HUES64 (cell line): Measurements from ENCODE around the gene MEIS2. TPM values are rescaled to one million over a fixed set of nuclear protein-coding genes. Genes with fewer than 3 reads are reported as not detected.

Experiments used
- H3K27ac ChIP-seq: 2 replicates; pipeline ENCODE4 v1.7.0; 2013; ENCODE audit warnings: low read depth, low read length, inconsistent platforms
- H3K27me3 ChIP-seq: 2 replicates; pipeline ENCODE4 v1.6.1; 2013; ENCODE audit warnings: mild to moderate bottlenecking, low read length; ENCODE audit not compliant: insufficient read depth
- H3K36me3 ChIP-seq: 2 replicates; pipeline ENCODE4 v1.6.1; 2013; ENCODE audit warnings: mild to moderate bottlenecking, low read length; ENCODE audit not compliant: insufficient read depth
- H3K4me1 ChIP-seq: 2 replicates; pipeline ENCODE4 v1.6.1; 2013; ENCODE audit warnings: mild to moderate bottlenecking, low read length, moderate library complexity; ENCODE audit not compliant: insufficient read depth
- H3K4me3 ChIP-seq: 2 replicates; pipeline ENCODE4 v1.5.1; 2013; ENCODE audit warnings: mild to moderate bottlenecking, low read length, moderate library complexity
- H3K9ac ChIP-seq: 2 replicates; pipeline ENCODE4 v1.6.1; 2013; ENCODE audit warnings: mild to moderate bottlenecking, low read depth, low read length
- H3K9me3 ChIP-seq: 2 replicates; pipeline ENCODE4 v1.6.1; 2013; ENCODE audit warnings: low read depth, low read length; ENCODE audit not compliant: insufficient read depth
- WGBS: fragments of 150-250, 120-280 bp; methylation state at CpG from one replicate; pipeline ENCODE4 v1.1.7; 2013; ENCODE audit warnings: missing lambda C conversion rate; 5-methylcytosine and 5-hydroxymethylcytosine counted together
- polyA plus RNA-seq, 2 experiments: library from polyadenylated mRNA; stranded (reverse); fragments of 50-300 nt; gene quantifications; one replicate each; pipeline ENCODE4 v1.2.3, GENCODE V29; 2013

MEIS2 gene
- 15.0 TPM for polyA plus RNA-seq (2013, experiment 1 of 2)
- 20.2 TPM for polyA plus RNA-seq (2013, experiment 2 of 2)

GRCh38 chr15:37100109-37100965 is at the start of gene MEIS2:
MEIS2 (minus strand) TSS chr15:37100549; CDS start chr15:37099466, 1,083 bp downstream.
- peaks cover 23% of the 10 kb centered on the region for H3K4me1 ChIP-seq
- H3K4me3 ChIP-seq, result peak within 1 kb of the TSS; percentile 65
- WGBS, result 2% methylated on average over 48 of the region's 67 CpGs
- H3K9ac ChIP-seq, result peak within 1 kb of the TSS; percentile 71
- no peaks in the 10 kb centered on the region for H3K9me3 ChIP-seq
- H3K27ac ChIP-seq, result peak within 1 kb of the TSS; percentile 71; the same call in 1 of the 2 replicates
- peaks cover 79% of the 10 kb centered on the region for H3K27me3 ChIP-seq
- no peaks in the 10 kb centered on the region for H3K36me3 ChIP-seq

GRCh38 chr15:37149146-37149545 is 48.8 kb upstream of the MEIS2 start:
- no peaks in the 10 kb centered on the region for H3K36me3 ChIP-seq
- H3K4me3 ChIP-seq, result no peak overlapping the region
- H3K27me3 ChIP-seq, result no peaks in the 10 kb centered on the region
- no peak overlapping the region for H3K27ac ChIP-seq
- H3K9ac ChIP-seq, result no peak overlapping the region
- no peaks in the 10 kb centered on the region for H3K9me3 ChIP-seq
- peaks cover 14% of the 10 kb centered on the region for H3K4me1 ChIP-seq

DNA sequence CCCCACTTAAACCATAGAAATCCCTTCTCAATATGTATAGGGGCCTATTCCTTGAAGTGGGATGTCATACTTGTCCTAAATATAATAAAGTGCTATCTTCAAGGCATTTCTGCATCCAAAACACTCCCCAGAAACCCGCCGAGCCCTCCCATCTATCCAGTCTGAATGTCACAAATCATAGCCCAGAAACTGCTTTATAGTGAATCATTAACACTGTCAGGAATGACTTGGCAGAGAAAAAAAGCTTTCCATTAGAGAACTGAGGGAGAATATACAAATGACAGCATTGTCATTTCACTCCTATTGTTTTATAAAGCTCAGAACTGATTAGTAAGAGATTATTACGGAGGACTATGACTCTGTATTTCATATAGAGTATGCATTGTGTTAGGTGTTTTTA is 48.4 kb upstream of the MEIS2 start:
- Histone ChIP-seq H3K36me3 (no peaks in the 10 kb centered on the region), H3K9me3 (no peaks in the 10 kb centered on the region), H3K9ac (no peak overlapping the region), H3K4me3 (no peak overlapping the region), H3K27me3 (no peaks in the 10 kb centered on the region), H3K4me1 (peaks cover 14% of the 10 kb centered on the region), H3K27ac (no peak overlapping the region)
- 88% methylated on average over 2 of the region's 3 CpGs for WGBS

- H3K27ac ChIP-seq, result no peak overlapping the region
- no peaks in the 10 kb centered on the region; the same call in 1 of the 2 replicates for H3K4me1 ChIP-seq
- H3K9ac ChIP-seq, result no peak overlapping the region
- H3K4me3 ChIP-seq, result no peak overlapping the region
- H3K36me3 ChIP-seq, result no peaks in the 10 kb centered on the region
- H3K9me3 ChIP-seq, result no peaks in the 10 kb centered on the region
- H3K27me3 ChIP-seq, result no peaks in the 10 kb centered on the region
These were observed 43.0 kb upstream of the MEIS2 start for GRCh38 chr15:37143351-37143750.

DNA sequence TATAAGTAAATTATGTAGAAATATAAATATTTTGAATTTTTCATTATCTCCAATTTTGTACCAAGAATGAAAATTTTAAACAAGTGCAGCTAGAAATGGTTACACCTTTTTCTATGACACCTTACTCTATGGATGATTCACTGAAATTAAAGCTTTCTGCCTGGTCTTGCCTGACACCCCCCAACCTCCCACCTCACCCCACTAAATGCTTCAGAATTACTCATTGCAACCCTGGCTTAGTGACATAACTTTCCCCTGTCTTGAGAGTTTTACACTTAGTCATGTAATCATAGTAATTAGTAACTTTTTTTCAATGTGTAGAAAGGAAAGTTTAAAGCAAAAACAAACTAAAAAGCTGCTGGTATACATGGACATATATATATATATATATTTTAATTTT is 42.0 kb upstream of the MEIS2 start:
- Histone ChIP-seq H3K9ac (no peak overlapping the region), H3K27me3 (no peaks in the 10 kb centered on the region)

DNA sequence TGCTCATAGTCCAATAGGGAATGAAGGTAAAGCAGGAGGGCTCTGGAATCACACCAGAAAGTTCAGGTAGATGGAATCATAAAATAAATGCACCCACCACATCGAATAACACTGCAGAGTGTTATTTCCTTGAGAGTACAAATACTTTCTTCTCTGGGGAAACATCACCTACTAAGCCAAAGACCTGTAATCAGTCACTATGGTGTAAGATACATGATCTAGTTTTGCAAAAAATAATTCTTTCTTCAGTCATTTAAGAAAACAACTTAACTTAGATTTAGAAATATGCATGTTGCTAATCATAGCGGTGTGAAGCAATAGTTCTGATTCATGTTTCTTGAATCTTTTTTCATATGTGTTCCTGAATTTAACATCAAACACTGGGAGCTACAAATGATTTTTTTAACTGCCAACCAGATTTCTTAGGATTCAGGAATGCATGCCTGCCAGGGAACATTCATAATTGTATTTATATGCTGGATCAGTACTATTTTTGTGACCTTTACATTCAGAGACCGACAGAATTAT is 40.2 kb upstream of the MEIS2 start:
- peaks cover 8% of the 10 kb centered on the region for H3K4me1 ChIP-seq
- no peaks in the 10 kb centered on the region for H3K9me3 ChIP-seq
- H3K36me3 ChIP-seq, result no peaks in the 10 kb centered on the region
- H3K27ac ChIP-seq, result no peak overlapping the region
- H3K27me3 ChIP-seq, result no peaks in the 10 kb centered on the region
- no peak overlapping the region for H3K4me3 ChIP-seq
- WGBS, result 86% methylated on average over 3 of the region's 3 CpGs
- H3K9ac ChIP-seq, result no peak overlapping the region

More for the DNA sequence above, 42.0 kb upstream of the MEIS2 start:
- H3K36me3 ChIP-seq, result no peaks in the 10 kb centered on the region
- H3K27ac ChIP-seq, result no peak overlapping the region
- H3K4me3 ChIP-seq, result no peak overlapping the region
- H3K9me3 ChIP-seq, result no peaks in the 10 kb centered on the region
- H3K4me1 ChIP-seq, result no peaks in the 10 kb centered on the region

DNA sequence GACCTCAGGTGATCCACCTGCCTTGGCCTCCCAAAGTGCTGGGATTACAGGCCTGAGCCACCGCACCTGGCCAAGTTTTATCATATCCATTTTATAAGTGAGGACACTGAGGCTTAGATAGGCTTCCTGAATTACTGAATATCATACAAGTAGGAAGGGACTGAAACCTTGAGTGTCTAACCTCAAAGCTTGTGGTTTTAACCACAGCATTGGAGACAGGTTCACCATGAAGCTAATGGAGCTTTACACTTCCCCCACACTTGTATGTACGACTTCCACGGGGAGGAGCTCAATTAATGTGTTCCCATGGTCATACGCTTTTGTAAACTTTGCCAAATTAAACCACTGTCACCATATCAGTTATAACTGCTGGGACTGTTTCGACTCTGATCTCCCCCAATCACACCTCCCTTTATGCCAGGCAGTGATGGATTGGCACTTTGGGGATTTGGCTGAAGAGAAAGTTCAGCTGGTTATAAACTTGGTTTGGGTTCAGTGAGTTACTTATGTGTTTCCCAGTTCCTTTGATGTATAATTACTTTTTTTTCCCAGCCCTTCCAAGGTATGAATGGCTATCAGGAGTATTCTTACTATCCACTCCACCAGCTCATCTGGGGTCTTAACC is 38.4 kb upstream of the MEIS2 start:
- no peaks in the 10 kb centered on the region for H3K27me3 ChIP-seq
- H3K9ac ChIP-seq, result no peak overlapping the region
- H3K9me3 ChIP-seq, result no peaks in the 10 kb centered on the region
- no peaks in the 10 kb centered on the region for H3K36me3 ChIP-seq
- peaks cover 8% of the 10 kb centered on the region for H3K4me1 ChIP-seq
- H3K27ac ChIP-seq, result no peak overlapping the region
- no peak overlapping the region for H3K4me3 ChIP-seq
- 95% methylated on average over 5 of the region's 5 CpGs for WGBS

GRCh38 chr15:37137221-37137620 is 36.9 kb upstream of the MEIS2 start:
- 93% methylated on average over 2 of the region's 2 CpGs for WGBS
- no peak overlapping the region for H3K9ac ChIP-seq
- H3K4me3 ChIP-seq, result no peak overlapping the region

GRCh38 chr15:37136666-37137065 is 36.3 kb upstream of the MEIS2 start:
- 80% methylated on average over 1 of the region's 2 CpGs for WGBS

More at GRCh38 chr15:37137221-37137620, 36.9 kb upstream of the MEIS2 start:
- no peak overlapping the region for H3K27ac ChIP-seq
- no peaks in the 10 kb centered on the region for H3K36me3 ChIP-seq
- no peaks in the 10 kb centered on the region for H3K9me3 ChIP-seq
- H3K27me3 ChIP-seq, result no peaks in the 10 kb centered on the region
- peaks cover 11% of the 10 kb centered on the region for H3K4me1 ChIP-seq

DNA sequence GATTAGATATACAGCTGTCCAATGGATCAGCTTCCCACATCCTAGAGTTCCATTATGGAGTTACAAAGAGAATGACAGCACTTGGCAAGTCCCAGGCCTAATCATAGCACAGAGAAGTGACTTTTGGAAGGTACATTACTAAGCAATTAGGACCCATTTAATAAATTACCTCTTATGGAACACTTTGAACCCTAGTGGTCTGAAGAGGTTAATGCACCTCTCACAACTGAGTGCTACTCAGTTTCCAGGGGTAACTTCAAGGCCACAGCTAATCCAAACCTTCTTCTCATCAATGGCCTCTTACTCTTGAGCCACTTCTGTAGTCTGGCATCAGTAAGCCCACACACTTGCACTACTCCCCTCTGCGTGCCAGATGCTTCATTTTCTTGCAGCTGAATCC is 34.9 kb upstream of the MEIS2 start:
- Histone ChIP-seq H3K4me1 (peaks cover 21% of the 10 kb centered on the region), H3K36me3 (no peaks in the 10 kb centered on the region)
- 78% methylated on average over 1 of the region's 1 CpG for WGBS

More at GRCh38 chr15:37136666-37137065, 36.3 kb upstream of the MEIS2 start:
- H3K27ac ChIP-seq, result no peak overlapping the region
- H3K27me3 ChIP-seq, result no peaks in the 10 kb centered on the region
- H3K4me1 ChIP-seq, result peaks cover 17% of the 10 kb centered on the region
- no peaks in the 10 kb centered on the region for H3K36me3 ChIP-seq
- H3K4me3 ChIP-seq, result no peak overlapping the region
- no peaks in the 10 kb centered on the region for H3K9me3 ChIP-seq
- H3K9ac ChIP-seq, result no peak overlapping the region

DNA sequence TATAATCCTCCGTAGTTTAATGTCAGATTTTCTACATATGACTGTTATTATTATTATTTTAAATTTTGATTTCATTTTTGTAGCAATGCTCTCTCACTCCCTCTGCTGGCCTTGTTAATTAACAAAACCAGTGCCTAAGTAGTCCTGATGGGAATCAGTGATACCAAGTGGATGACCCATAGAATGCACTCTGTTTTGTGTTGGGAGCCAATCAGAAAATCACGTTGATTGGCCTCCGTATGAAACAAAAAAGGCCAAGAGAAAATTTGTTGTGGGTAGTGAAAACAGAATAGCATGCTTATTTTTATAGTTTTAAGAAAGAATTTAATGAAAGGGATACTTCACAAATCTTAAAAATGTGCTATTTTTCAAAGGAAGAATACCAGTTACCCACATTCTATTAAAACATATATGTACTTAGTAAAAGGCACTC is 34.4 kb upstream of the MEIS2 start:
- no peak overlapping the region for H3K4me3 ChIP-seq
- no peak overlapping the region for H3K9ac ChIP-seq
- H3K36me3 ChIP-seq, result no peaks in the 10 kb centered on the region
- no peaks in the 10 kb centered on the region for H3K9me3 ChIP-seq
- WGBS, result 37% methylated on average over 2 of the region's 3 CpGs
- no peak overlapping the region for H3K27ac ChIP-seq
- peaks cover 21% of the 10 kb centered on the region for H3K4me1 ChIP-seq
- no peaks in the 10 kb centered on the region for H3K27me3 ChIP-seq

More for the DNA sequence above, 34.9 kb upstream of the MEIS2 start:
- Histone ChIP-seq H3K9ac (no peak overlapping the region), H3K9me3 (no peaks in the 10 kb centered on the region), H3K4me3 (no peak overlapping the region), H3K27ac (no peak overlapping the region), H3K27me3 (no peaks in the 10 kb centered on the region)
